Hepatocyte (in vitro differentiated cells): ENCODE data around the gene LAMTOR1. TPM values are rescaled to one million over a fixed set of nuclear protein-coding genes. Genes with fewer than 3 reads are reported as not detected.

ENCODE experiments used
- DNase-seq: peaks from one replicate; pipeline ENCODE4 v3.0.0-alpha.2; 2016; ENCODE audit warnings: low spot score
- H2AFZ ChIP-seq: fragments of 200-600 bp; sonication (generic); 2 replicates; pipeline ENCODE4 v1.6.0; 2016; ENCODE audit warnings: antibody characterized with exemption, mild to moderate bottlenecking
- H3K27ac ChIP-seq: fragments of 200-600 bp; sonication (generic); 2 replicates; pipeline ENCODE4 v1.5.1; 2016; ENCODE audit warnings: mild to moderate bottlenecking
- H3K27me3 ChIP-seq: fragments of 200-600 bp; sonication (generic); 2 replicates; pipeline ENCODE4 v1.6.1; 2016
- H3K36me3 ChIP-seq: fragments of 200-600 bp; sonication (generic); replicated peaks from 2 replicates; pipeline ENCODE4 v1.5.1; 2016; ENCODE audit warnings: low read depth; ENCODE audit not compliant: insufficient read depth
- H3K4me1 ChIP-seq: fragments of 200-600 bp; sonication (generic); 2 replicates; pipeline ENCODE4 v1.5.1; 2016; ENCODE audit warnings: mild to moderate bottlenecking, moderate library complexity; ENCODE audit not compliant: insufficient read depth
- H3K4me2 ChIP-seq: fragments of 200-600 bp; sonication (generic); 2 replicates; pipeline ENCODE4 v1.6.0; 2016
- H3K4me3 ChIP-seq: fragments of 200-600 bp; sonication (generic); 2 replicates; pipeline ENCODE4 v1.5.1; 2016; ENCODE audit warnings: mild to moderate bottlenecking
- H3K79me2 ChIP-seq: fragments of 200-600 bp; sonication (generic); 2 replicates; pipeline ENCODE4 v1.6.0; 2017; ENCODE audit warnings: mild to moderate bottlenecking
- H3K9me2 ChIP-seq: fragments of 200-600 bp; sonication (generic); replicated peaks from 2 replicates; pipeline ENCODE4 v1.6.0; 2017; ENCODE audit warnings: mild to moderate bottlenecking; ENCODE audit not compliant: insufficient read depth
- H3K9me3 ChIP-seq: fragments of 200-600 bp; sonication (generic); 2 replicates; pipeline ENCODE4 v1.5.1; 2016; ENCODE audit warnings: low read depth, mild to moderate bottlenecking
- H4K20me1 ChIP-seq: fragments of 200-600 bp; sonication (generic); 2 replicates; pipeline ENCODE4 v1.6.0; 2016; ENCODE audit warnings: mild to moderate bottlenecking; ENCODE audit not compliant: insufficient read depth, poor library complexity, severe bottlenecking
- CTCF ChIP-seq: fragments of 200-600 bp; sonication (generic); IDR thresholded peaks from 2 replicates; pipeline ENCODE4 v1.5.1; 2016; ENCODE audit warnings: antibody characterized with exemption, mild to moderate bottlenecking; ENCODE audit not compliant: poor library complexity
- EZH2 ChIP-seq: fragments of 200-600 bp; sonication (generic); IDR thresholded peaks from 2 replicates; pipeline ENCODE4 v1.6.1; 2016; ENCODE audit warnings: antibody characterized with exemption, mild to moderate bottlenecking, borderline replicate concordance
- EZH2phosphoT487 ChIP-seq: fragments of 200-600 bp; sonication (generic); IDR thresholded peaks from one replicate; pipeline ENCODE4 v1.6.1; 2018; ENCODE audit warnings: antibody characterized with exemption, mild to moderate bottlenecking, low read depth, moderate library complexity; ENCODE audit not compliant: unreplicated experiment, severe bottlenecking
- WGBS: methylation state at CpG from one replicate; pipeline ENCODE4 v1.1.6; 2016; ENCODE audit warnings: low lambda C conversion rate; ENCODE audit errors: missing lambda C conversion rate; 5-methylcytosine and 5-hydroxymethylcytosine counted together
- polyA plus RNA-seq: library from polyadenylated mRNA; unstranded; fragments of >200 nt; fragmentation: Nextera tagmentation; extraction: Ambion mirVana; gene quantifications from 2 replicates; pipeline ENCODE4 v1.2.1, GENCODE V29; 2016
- total RNA-seq: library from RNA; depleted of rRNA; stranded (reverse); fragments of >200 nt; gene quantifications from 2 replicates; pipeline ENCODE4 v1.2.3, GENCODE V29; 2014

Gene LAMTOR1
- total and polyA plus RNA-seq, 2 experiments from 2014 or later, result 109 to 181 TPM

GRCh38 chr11:72091292-72091691 is 11.8 kb downstream of the LAMTOR1 start:
- H3K4me3 ChIP-seq, result no peak overlapping the region
- peaks cover 4% of the 10 kb centered on the region for H3K79me2 ChIP-seq
- H3K9me2 ChIP-seq, result no peaks in the 10 kb centered on the region
- no peak overlapping the region for H2AFZ ChIP-seq
- no peak for TF ChIP-seq EZH2phosphoT487
- peak; percentile 88 for TF ChIP-seq CTCF
- no peaks in the 10 kb centered on the region for H3K27me3 ChIP-seq
- H3K9me3 ChIP-seq, result no peaks in the 10 kb centered on the region
- 42% methylated on average over 4 of the region's 4 CpGs for WGBS
- H3K27ac ChIP-seq, result peak overlapping the region; percentile 55
- H4K20me1 ChIP-seq, result no peaks in the 10 kb centered on the region
- peak; percentile 82 for DNase-seq
- no peaks in the 10 kb centered on the region for H3K4me1 ChIP-seq
- no peaks in the 10 kb centered on the region for H3K36me3 ChIP-seq
- H3K4me2 ChIP-seq, result no peak overlapping the region

GRCh38 chr11:72088076-72088808 is 14.9 kb downstream of the LAMTOR1 start:
- WGBS, result 74% methylated on average over 4 of the region's 4 CpGs
- Histone ChIP-seq H3K4me3 (no peak overlapping the region), H3K36me3 (no peaks in the 10 kb centered on the region), H4K20me1 (no peaks in the 10 kb centered on the region), H3K27me3 (no peaks in the 10 kb centered on the region), H2AFZ (no peak overlapping the region), H3K4me1 (no peaks in the 10 kb centered on the region), H3K79me2 (peaks cover 4% of the 10 kb centered on the region), H3K27ac (no peak overlapping the region), H3K9me2 (no peaks in the 10 kb centered on the region), H3K4me2 (no peak overlapping the region), H3K9me3 (no peaks in the 10 kb centered on the region)
- TF ChIP-seq EZH2phosphoT487, result no peak
- TF ChIP-seq EZH2, result no peak
- no peak for DNase-seq

GRCh38 chr11:72085621-72086351 is 17.3 kb downstream of the LAMTOR1 start:
- no peak overlapping the region for H2AFZ ChIP-seq
- no peak overlapping the region for H3K27ac ChIP-seq
- H3K27me3 ChIP-seq, result no peaks in the 10 kb centered on the region
- no peaks in the 10 kb centered on the region for H4K20me1 ChIP-seq
- no peaks in the 10 kb centered on the region for H3K79me2 ChIP-seq
- no peaks in the 10 kb centered on the region for H3K9me2 ChIP-seq
- no peak for DNase-seq
- no peaks in the 10 kb centered on the region for H3K36me3 ChIP-seq
- H3K4me2 ChIP-seq, result no peak overlapping the region
- no peaks in the 10 kb centered on the region for H3K9me3 ChIP-seq
- H3K4me1 ChIP-seq, result no peaks in the 10 kb centered on the region
- no peak overlapping the region for H3K4me3 ChIP-seq
- TF ChIP-seq EZH2, result no peak
- TF ChIP-seq CTCF, result no peak
- TF ChIP-seq EZH2phosphoT487, result no peak
- WGBS, result 88% methylated on average over 3 of the region's 3 CpGs

DNA sequence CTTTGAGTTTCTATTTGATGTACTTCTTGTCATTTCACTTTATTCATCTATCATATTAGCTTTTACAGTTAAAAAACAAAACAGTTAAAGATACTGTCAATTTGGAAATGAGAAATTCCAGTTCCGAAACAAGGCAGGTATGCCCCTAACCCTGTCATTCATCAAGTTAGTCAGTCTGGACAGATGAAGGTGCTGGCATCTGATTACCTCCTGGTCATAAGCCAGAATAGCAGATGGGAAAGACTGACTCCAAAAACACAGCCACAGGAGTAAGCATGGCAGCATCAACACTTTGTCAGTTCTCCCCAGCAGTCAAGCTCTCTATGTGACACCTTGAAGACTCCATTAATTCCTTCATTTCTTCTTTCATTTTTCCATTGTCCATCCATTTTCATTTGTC is 18.1 kb downstream of the LAMTOR1 start:
- H3K79me2 ChIP-seq, result no peaks in the 10 kb centered on the region
- no peak overlapping the region for H2AFZ ChIP-seq
- no peaks in the 10 kb centered on the region for H3K36me3 ChIP-seq
- 95% methylated on average over 1 of the region's 1 CpG for WGBS
- no peak for DNase-seq
- H3K4me2 ChIP-seq, result no peak overlapping the region
- no peaks in the 10 kb centered on the region for H3K9me3 ChIP-seq
- no peaks in the 10 kb centered on the region for H3K4me1 ChIP-seq
- H3K27me3 ChIP-seq, result no peaks in the 10 kb centered on the region
- no peaks in the 10 kb centered on the region for H3K9me2 ChIP-seq
- no peaks in the 10 kb centered on the region for H4K20me1 ChIP-seq
- no peak overlapping the region for H3K4me3 ChIP-seq
- no peak overlapping the region for H3K27ac ChIP-seq
- TF ChIP-seq EZH2 (no peak), EZH2phosphoT487 (no peak), CTCF (no peak)
